Measurements from ENCODE around the gene FAM3D. TPM values are rescaled to one million over a fixed set of nuclear protein-coding genes. Genes with fewer than 3 reads are reported as not detected.

FAM3D gene
- total and polyA plus RNA-seq, 9 of the 15 experiments (the other 6 are each of a cell fraction or from before 2014, with no cell fraction given), result not detected

DNA sequence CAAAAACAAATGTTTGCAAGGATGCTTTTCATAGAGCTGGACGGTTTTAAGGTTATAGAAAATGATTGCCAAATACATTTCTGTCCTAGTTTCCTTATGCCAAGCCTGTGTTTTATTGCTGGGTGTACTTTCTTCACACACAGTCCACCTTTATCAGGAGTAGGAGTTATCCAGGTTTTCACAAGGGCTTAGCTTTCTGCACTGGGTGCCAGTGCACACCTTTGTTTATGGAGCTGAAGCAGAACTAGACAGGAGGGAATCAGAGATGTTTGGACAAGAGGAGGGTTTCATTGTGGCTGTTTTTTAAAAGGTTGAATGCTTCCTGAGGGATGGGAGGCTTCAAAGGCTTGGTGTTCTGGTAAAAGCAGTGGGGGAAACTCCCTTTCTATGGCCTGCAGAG is 29.5 kb upstream of the FAM3D start (continued):
- TF ChIP-seq KDM2B (CRISPR knock-in tag; IDR thresholded peaks at IDR 0.05) (no peak), LARP7 (IDR thresholded peaks at IDR 0.05) (no peak), RBM34 (IDR thresholded peaks at IDR 0.05; ENCODE audit: borderline replicate concordance, insufficient read depth, low read length) (no peak), NR2C2 (CRISPR knock-in tag; IDR thresholded peaks at IDR 0.05) (no peak), NR2C2 (tag; IDR thresholded peaks at IDR 0.05) (no peak), ZSCAN29 (IDR thresholded peaks at IDR 0.05) (no peak)
- TF ChIP-seq, protein P1, sequence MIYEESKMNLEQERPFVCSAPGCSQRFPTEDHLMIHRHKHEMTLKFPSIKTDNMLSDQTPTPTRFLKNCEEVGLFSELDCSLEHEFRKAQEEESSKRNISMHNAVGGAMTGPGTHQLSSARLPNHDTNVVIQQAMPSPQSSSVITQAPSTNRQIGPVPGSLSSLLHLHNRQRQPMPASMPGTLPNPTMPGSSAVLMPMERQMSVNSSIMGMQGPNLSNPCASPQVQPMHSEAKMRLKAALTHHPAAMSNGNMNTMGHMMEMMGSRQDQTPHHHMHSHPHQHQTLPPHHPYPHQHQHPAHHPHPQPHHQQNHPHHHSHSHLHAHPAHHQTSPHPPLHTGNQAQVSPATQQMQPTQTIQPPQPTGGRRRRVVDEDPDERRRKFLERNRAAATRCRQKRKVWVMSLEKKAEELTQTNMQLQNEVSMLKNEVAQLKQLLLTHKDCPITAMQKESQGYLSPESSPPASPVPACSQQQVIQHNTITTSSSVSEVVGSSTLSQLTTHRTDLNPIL (CRISPR knock-in tag; IDR thresholded peaks at IDR 0.05), result no peak
- TF ChIP-seq, protein P2, sequence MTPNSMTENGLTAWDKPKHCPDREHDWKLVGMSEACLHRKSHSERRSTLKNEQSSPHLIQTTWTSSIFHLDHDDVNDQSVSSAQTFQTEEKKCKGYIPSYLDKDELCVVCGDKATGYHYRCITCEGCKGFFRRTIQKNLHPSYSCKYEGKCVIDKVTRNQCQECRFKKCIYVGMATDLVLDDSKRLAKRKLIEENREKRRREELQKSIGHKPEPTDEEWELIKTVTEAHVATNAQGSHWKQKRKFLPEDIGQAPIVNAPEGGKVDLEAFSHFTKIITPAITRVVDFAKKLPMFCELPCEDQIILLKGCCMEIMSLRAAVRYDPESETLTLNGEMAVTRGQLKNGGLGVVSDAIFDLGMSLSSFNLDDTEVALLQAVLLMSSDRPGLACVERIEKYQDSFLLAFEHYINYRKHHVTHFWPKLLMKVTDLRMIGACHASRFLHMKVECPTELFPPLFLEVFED (CRISPR knock-in tag; conservative IDR thresholded peaks at IDR 0.05), result no peak
- TF ChIP-seq, protein P3, sequence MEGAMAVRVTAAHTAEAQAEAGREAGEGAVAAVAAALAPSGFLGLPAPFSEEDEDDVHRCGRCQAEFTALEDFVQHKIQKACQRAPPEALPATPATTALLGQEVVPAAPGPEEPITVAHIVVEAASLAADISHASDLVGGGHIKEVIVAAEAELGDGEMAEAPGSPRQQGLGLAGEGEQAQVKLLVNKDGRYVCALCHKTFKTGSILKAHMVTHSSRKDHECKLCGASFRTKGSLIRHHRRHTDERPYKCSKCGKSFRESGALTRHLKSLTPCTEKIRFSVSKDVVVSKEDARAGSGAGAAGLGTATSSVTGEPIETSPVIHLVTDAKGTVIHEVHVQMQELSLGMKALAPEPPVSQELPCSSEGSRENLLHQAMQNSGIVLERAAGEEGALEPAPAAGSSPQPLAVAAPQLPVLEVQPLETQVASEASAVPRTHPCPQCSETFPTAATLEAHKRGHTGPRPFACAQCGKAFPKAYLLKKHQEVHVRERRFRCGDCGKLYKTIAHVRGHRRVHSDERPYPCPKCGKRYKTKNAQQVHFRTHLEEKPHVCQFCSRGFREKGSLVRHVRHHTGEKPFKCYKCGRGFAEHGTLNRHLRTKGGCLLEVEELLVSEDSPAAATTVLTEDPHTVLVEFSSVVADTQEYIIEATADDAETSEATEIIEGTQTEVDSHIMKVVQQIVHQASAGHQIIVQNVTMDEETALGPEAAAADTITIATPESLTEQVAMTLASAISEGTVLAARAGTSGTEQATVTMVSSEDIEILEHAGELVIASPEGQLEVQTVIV (CRISPR knock-in tag; IDR thresholded peaks at IDR 0.05; ENCODE audit: borderline replicate concordance), result no peak
- TF ChIP-seq, protein P4, sequence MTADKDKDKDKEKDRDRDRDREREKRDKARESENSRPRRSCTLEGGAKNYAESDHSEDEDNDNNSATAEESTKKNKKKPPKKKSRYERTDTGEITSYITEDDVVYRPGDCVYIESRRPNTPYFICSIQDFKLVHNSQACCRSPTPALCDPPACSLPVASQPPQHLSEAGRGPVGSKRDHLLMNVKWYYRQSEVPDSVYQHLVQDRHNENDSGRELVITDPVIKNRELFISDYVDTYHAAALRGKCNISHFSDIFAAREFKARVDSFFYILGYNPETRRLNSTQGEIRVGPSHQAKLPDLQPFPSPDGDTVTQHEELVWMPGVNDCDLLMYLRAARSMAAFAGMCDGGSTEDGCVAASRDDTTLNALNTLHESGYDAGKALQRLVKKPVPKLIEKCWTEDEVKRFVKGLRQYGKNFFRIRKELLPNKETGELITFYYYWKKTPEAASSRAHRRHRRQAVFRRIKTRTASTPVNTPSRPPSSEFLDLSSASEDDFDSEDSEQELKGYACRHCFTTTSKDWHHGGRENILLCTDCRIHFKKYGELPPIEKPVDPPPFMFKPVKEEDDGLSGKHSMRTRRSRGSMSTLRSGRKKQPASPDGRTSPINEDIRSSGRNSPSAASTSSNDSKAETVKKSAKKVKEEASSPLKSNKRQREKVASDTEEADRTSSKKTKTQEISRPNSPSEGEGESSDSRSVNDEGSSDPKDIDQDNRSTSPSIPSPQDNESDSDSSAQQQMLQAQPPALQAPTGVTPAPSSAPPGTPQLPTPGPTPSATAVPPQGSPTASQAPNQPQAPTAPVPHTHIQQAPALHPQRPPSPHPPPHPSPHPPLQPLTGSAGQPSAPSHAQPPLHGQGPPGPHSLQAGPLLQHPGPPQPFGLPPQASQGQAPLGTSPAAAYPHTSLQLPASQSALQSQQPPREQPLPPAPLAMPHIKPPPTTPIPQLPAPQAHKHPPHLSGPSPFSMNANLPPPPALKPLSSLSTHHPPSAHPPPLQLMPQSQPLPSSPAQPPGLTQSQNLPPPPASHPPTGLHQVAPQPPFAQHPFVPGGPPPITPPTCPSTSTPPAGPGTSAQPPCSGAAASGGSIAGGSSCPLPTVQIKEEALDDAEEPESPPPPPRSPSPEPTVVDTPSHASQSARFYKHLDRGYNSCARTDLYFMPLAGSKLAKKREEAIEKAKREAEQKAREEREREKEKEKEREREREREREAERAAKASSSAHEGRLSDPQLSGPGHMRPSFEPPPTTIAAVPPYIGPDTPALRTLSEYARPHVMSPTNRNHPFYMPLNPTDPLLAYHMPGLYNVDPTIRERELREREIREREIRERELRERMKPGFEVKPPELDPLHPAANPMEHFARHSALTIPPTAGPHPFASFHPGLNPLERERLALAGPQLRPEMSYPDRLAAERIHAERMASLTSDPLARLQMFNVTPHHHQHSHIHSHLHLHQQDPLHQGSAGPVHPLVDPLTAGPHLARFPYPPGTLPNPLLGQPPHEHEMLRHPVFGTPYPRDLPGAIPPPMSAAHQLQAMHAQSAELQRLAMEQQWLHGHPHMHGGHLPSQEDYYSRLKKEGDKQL (CRISPR knock-in tag; IDR thresholded peaks at IDR 0.05; ENCODE audit: borderline replicate concordance), result no peak

Measured in K562 (cell line).